Breast epithelium (tissue), 3 donors: ENCODE results near the gene METTL9.

ENCODE experiments used
- POLR2A ChIP-seq: fragments of 450-650 bp; IDR thresholded peaks from one replicate; pipeline ENCODE4 v1.6.1; 2016; ENCODE audit warnings: antibody characterized with exemption, mild to moderate bottlenecking, moderate library complexity
- TF ChIP-seq, protein P1 (sequence below), 3 donors: fragments of 450-650 bp; IDR thresholded peaks; one replicate each; pipeline ENCODE4 v1.5.1; 2016 to 2017; ENCODE audit warnings: antibody characterized with exemption in 3 of 3, mild to moderate bottlenecking in 3 of 3, moderate library complexity in 3 of 3

DNA sequence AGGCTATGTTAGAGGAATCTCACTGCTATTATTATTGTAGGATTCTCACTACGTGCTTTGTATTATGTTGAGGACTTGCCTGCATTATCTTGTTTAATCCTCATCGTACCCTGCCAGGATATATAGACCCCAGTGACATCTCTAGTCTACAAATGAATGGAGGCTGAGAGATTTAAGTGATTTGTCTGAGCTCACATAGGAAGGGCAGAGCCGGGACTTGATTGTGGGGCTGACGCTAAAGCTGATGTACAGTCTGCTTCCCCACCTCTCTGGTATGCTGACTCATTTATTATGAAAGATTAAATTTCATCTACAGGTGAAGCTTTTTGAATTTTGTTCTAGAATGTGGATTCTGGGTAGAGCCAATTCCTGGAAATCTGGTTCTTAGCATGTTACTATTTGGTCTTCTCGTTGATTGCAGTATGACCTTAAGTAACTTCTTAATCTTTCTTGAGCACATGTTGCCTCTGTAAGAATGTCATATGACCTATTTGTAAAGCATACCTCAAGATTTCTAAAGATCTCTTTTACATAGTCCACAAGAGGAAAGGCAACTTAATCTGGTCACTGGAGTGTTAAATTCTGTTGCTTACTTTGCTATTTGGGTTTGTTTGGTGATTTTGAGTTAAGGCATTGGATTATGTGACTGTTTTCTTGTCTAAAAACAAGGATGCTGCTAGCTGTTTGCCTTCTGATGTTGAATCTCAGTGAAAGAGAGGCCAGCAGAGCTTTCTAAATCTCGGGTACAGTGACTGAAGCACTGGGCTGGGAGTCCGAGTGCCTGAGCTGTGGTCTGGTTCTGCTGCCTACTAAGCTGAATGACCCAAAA lies 12.4 kb downstream of the METTL9 start:
- TF ChIP-seq, protein P1, sequence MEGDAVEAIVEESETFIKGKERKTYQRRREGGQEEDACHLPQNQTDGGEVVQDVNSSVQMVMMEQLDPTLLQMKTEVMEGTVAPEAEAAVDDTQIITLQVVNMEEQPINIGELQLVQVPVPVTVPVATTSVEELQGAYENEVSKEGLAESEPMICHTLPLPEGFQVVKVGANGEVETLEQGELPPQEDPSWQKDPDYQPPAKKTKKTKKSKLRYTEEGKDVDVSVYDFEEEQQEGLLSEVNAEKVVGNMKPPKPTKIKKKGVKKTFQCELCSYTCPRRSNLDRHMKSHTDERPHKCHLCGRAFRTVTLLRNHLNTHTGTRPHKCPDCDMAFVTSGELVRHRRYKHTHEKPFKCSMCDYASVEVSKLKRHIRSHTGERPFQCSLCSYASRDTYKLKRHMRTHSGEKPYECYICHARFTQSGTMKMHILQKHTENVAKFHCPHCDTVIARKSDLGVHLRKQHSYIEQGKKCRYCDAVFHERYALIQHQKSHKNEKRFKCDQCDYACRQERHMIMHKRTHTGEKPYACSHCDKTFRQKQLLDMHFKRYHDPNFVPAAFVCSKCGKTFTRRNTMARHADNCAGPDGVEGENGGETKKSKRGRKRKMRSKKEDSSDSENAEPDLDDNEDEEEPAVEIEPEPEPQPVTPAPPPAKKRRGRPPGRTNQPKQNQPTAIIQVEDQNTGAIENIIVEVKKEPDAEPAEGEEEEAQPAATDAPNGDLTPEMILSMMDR (IDR thresholded peaks at IDR 0.05) = no peak
- TF ChIP-seq POLR2A = no peak
